ENCODE results near the gene ZNF439.

DNA sequence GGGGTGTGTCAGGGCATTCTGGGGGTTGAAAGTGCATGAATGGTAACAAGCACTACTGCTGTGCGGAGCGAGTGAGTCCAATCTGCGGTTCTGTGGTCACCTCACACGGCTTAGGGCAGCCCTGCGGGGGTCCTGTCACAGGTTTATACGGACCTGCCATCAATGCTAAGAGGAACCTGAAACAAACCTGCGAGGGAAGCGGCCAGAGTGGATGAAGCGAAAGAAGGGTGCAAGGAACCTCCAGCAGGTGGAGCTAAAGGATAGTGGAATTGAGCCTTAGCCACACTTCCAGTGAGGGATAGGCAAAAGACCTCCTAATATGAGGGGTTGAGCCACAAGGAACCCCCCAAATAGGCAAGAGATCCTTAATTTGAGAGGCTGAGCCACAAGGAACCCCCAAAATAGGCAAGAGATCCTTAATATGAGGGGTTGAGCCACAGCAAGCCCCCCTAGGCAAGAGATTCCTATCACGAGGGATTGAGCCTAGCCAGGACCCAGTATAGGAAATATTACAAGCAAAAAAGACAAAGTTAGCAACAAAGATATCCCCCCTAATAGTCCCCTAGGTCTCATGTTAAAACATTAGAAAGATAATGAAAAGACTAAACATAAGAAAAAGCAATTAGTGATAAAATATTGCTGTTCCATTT, 32.8 kb downstream of the ZNF439 start:
- TF ChIP-seq CTCF (conservative IDR thresholded peaks at IDR 0.05 in 1 of 2, IDR thresholded peaks at IDR 0.05 in 1 of 2; ENCODE audit: low read depth in 1 of 2, low read length in 2 of 2) (peak; percentile 74 to 83), EZH2 (IDR thresholded peaks at IDR 0.05; ENCODE audit: low read length, missing control alignments) (no peak)
